GM19023 (cell line): ENCODE data around the gene TK2.
"Not testable (repeated sequence)": the region's sequence is repeated elsewhere in the genome, so short reads cannot be mapped to it uniquely, and the experiment has no call there.

ENCODE experiments used
- ATAC-seq: cut with Tn5 transposase; IDR thresholded peaks from one replicate; pipeline ENCODE4 v1.9.1; 2021; ENCODE audit warnings: mild to moderate bottlenecking, moderate library complexity; ENCODE audit not compliant: unreplicated experiment

TK2 gene

GRCh38 chr16:66471264-66471663, 78.7 kb downstream of the TK2 start:
- ATAC-seq: no peak

- ATAC-seq: no peak
These were observed 79.4 kb downstream of the TK2 start for GRCh38 chr16:66470556-66470955.

GRCh38 chr16:66469947-66470546, 79.9 kb downstream of the TK2 start:
- ATAC-seq: no peak

GRCh38 chr16:66469291-66469946, 80.5 kb downstream of the TK2 start:
- no peak for ATAC-seq

GRCh38 chr16:66468321-66468965, 81.5 kb downstream of the TK2 start:
- ATAC-seq: no peak

- no peak for ATAC-seq
These were observed 82.3 kb downstream of the TK2 start for GRCh38 chr16:66467611-66468010.

- not testable (repeated sequence) for ATAC-seq
These were observed 83.3 kb downstream of the TK2 start for GRCh38 chr16:66466636-66467035.

GRCh38 chr16:66465946-66466345, 84.0 kb downstream of the TK2 start:
- ATAC-seq: not testable (repeated sequence)

- ATAC-seq: no peak
These were observed 87.0 kb downstream of the TK2 start for GRCh38 chr16:66462912-66463311.

GRCh38 chr16:66460703-66461102, 89.2 kb downstream of the TK2 start:
- ATAC-seq: no peak

- ATAC-seq: no peak
These were observed 90.0 kb downstream of the TK2 start for GRCh38 chr16:66459878-66460277.

- ATAC-seq: no peak
These were observed 91.1 kb downstream of the TK2 start for GRCh38 chr16:66458853-66459252.

- no peak for ATAC-seq
These were observed 91.6 kb downstream of the TK2 start for GRCh38 chr16:66458292-66458691.
